Measurements from ENCODE around the gene WWOX. TPM values are rescaled to one million over a fixed set of nuclear protein-coding genes. Genes with fewer than 3 reads are reported as not detected.

Gene WWOX
- total and polyA plus RNA-seq, 2 donors: 15.4 to 23.9 TPM

DNA sequence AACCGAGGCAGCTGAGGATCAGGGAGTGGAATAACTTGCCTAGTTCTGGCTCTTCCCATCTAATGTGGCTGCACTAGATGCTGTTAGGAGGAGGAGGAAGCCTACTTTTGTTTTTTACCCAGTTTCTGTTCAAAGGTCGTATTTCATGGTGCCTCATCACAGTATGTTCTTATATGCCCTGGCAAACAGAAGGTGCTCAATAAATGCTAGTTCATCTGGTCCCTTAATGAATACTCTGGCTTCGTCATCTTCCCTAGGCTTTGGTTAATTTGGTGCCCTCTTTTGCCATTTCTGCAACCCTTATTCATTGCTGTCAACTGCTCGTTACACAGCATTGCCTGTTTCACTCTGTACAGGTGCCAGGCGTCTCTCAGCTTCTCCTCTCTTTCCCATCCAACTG is 151.7 kb downstream of the WWOX start:
- Histone ChIP-seq H3K27ac (ENCODE audit: low read depth in 1 of 2, low read length in 1 of 2) (no peak overlapping the region), H3K4me3 (ENCODE audit: low read length in 2 of 2) (no peak overlapping the region), H3K36me3 (ENCODE audit: control insufficient read depth in 2 of 2, insufficient read depth in 2 of 2, low read length in 1 of 2) (no peaks in the 10 kb centered on the region), H3K4me1 (ENCODE audit: control insufficient read depth in 2 of 2, insufficient read depth in 2 of 2, low read length in 2 of 2) (no peaks in the 10 kb centered on the region), H3K9me3 (ENCODE audit: control insufficient read depth in 2 of 2, insufficient read depth in 1 of 2, low read length in 1 of 2) (no peaks in the 10 kb centered on the region), H3K27me3 (ENCODE audit: control insufficient read depth in 2 of 2, insufficient read depth in 1 of 2, low read length in 1 of 2) (no peaks in the 10 kb centered on the region)
- WGBS: 98% methylated on average over 5 of the region's 5 CpGs
- no peak for DNase-seq (ENCODE audit: low read depth in 6 of 9, low spot score in 9 of 9)

- Histone ChIP-seq H3K27me3 (ENCODE audit: control insufficient read depth in 2 of 2, insufficient read depth in 1 of 2, low read length in 1 of 2) (no peaks in the 10 kb centered on the region), H3K4me1 (ENCODE audit: control insufficient read depth in 2 of 2, insufficient read depth in 2 of 2, low read length in 2 of 2) (no peaks in the 10 kb centered on the region), H3K4me3 (ENCODE audit: low read length in 2 of 2) (no peak overlapping the region), H3K27ac (ENCODE audit: low read depth in 1 of 2, low read length in 1 of 2) (no peak overlapping the region), H3K36me3 (ENCODE audit: control insufficient read depth in 2 of 2, insufficient read depth in 2 of 2, low read length in 1 of 2) (no peaks in the 10 kb centered on the region), H3K9me3 (ENCODE audit: control insufficient read depth in 2 of 2, insufficient read depth in 1 of 2, low read length in 1 of 2) (no peaks in the 10 kb centered on the region)
- no peak for DNase-seq (ENCODE audit: low read depth in 6 of 9, low spot score in 9 of 9)
- 98% methylated on average over 5 of the region's 5 CpGs for WGBS
These were observed 153.3 kb downstream of the WWOX start for GRCh38 chr16:78252757-78253156.

GRCh38 chr16:78254841-78255240 is 155.4 kb downstream of the WWOX start:
- Histone ChIP-seq H3K9me3 (ENCODE audit: control insufficient read depth in 2 of 2, insufficient read depth in 1 of 2, low read length in 1 of 2) (no peaks in the 10 kb centered on the region), H3K27me3 (ENCODE audit: control insufficient read depth in 2 of 2, insufficient read depth in 1 of 2, low read length in 1 of 2) (no peaks in the 10 kb centered on the region), H3K4me3 (ENCODE audit: low read length in 2 of 2) (no peak overlapping the region), H3K4me1 (ENCODE audit: control insufficient read depth in 2 of 2, insufficient read depth in 2 of 2, low read length in 2 of 2) (no peaks in the 10 kb centered on the region), H3K36me3 (ENCODE audit: control insufficient read depth in 2 of 2, insufficient read depth in 2 of 2, low read length in 1 of 2) (no peaks in the 10 kb centered on the region), H3K27ac (ENCODE audit: low read depth in 1 of 2, low read length in 1 of 2) (no peak overlapping the region)
- 97% methylated on average over 1 of the region's 1 CpG for WGBS
- DNase-seq (ENCODE audit: low read depth in 6 of 9, low spot score in 9 of 9): no peak

DNA sequence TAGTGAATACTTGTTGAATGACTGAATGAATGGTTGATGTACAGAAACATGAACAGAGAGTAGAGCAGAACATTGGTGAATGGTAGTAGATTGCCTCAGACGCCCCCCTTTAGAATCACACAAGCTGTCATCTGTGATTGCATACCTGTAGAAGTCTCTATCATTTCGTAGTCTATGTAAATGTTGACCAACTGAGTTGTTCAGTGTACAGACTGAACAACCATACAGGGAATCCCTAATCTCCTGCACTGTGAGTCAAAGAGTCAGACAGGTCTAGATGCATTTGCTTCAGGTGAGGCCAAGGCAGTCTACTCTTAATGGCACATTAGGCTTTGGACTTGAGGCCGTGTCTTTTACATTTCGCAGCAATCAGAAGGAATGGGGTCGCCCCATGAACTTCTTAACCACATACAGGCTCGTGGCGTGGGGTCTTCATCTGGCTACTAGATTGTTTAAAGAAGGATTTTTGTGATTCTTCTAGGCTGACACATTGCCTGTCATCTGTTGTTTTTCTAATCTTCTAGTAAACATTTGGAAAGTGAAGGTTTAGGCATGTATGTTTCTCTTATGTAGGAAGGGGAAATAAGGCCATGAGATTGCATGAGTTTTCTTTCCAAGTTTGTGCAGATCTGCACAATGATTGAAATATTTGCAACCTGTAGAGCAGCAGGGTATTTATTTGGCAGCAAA is 157.4 kb downstream of the WWOX start:
- Histone ChIP-seq H3K4me1 (ENCODE audit: control insufficient read depth in 2 of 2, insufficient read depth in 2 of 2, low read length in 2 of 2) (no peaks in the 10 kb centered on the region), H3K9me3 (ENCODE audit: control insufficient read depth in 2 of 2, insufficient read depth in 1 of 2, low read length in 1 of 2) (no peaks in the 10 kb centered on the region), H3K36me3 (ENCODE audit: control insufficient read depth in 2 of 2, insufficient read depth in 2 of 2, low read length in 1 of 2) (no peaks in the 10 kb centered on the region), H3K27me3 (ENCODE audit: control insufficient read depth in 2 of 2, insufficient read depth in 1 of 2, low read length in 1 of 2) (no peaks in the 10 kb centered on the region), H3K4me3 (ENCODE audit: low read length in 2 of 2) (no peak overlapping the region), H3K27ac (ENCODE audit: low read depth in 1 of 2, low read length in 1 of 2) (no peak overlapping the region)
- DNase-seq (ENCODE audit: low read depth in 6 of 9, low spot score in 9 of 9): no peak
- 98% methylated on average over 7 of the region's 7 CpGs for WGBS

DNA sequence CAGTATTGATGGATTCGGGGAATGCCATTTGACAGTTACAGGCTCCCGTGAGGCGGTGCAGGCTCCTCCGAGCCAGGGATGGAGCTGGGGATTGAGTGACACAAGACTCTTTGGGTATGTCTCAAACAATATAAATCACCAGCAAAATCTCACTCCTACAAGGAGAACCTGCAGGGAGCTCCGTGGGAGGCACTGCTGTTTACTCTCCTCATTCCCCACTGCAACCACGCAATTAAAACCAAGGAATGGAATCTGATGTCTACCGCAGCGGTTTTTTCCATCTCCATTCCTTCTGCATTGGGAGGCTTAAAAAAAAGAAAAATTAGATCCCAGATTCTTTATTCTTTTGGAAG is 157.9 kb downstream of the WWOX start:
- Histone ChIP-seq H3K27me3 (ENCODE audit: control insufficient read depth in 2 of 2, insufficient read depth in 1 of 2, low read length in 1 of 2) (no peaks in the 10 kb centered on the region), H3K4me1 (ENCODE audit: control insufficient read depth in 2 of 2, insufficient read depth in 2 of 2, low read length in 2 of 2) (no peaks in the 10 kb centered on the region), H3K4me3 (ENCODE audit: low read length in 2 of 2) (no peak overlapping the region), H3K27ac (ENCODE audit: low read depth in 1 of 2, low read length in 1 of 2) (no peak overlapping the region), H3K9me3 (ENCODE audit: control insufficient read depth in 2 of 2, insufficient read depth in 1 of 2, low read length in 1 of 2) (no peaks in the 10 kb centered on the region), H3K36me3 (ENCODE audit: control insufficient read depth in 2 of 2, insufficient read depth in 2 of 2, low read length in 1 of 2) (no peaks in the 10 kb centered on the region)
- no peak for DNase-seq (ENCODE audit: low read depth in 6 of 9, low spot score in 9 of 9)
- WGBS: 94% methylated on average over 8 of the region's 8 CpGs

- no peak for DNase-seq (ENCODE audit: low read depth in 6 of 9, low spot score in 9 of 9)
- Histone ChIP-seq H3K27ac (ENCODE audit: low read depth in 1 of 2, low read length in 1 of 2) (no peak overlapping the region), H3K36me3 (ENCODE audit: control insufficient read depth in 2 of 2, insufficient read depth in 2 of 2, low read length in 1 of 2) (no peaks in the 10 kb centered on the region), H3K4me1 (ENCODE audit: control insufficient read depth in 2 of 2, insufficient read depth in 2 of 2, low read length in 2 of 2) (no peaks in the 10 kb centered on the region), H3K27me3 (ENCODE audit: control insufficient read depth in 2 of 2, insufficient read depth in 1 of 2, low read length in 1 of 2) (no peaks in the 10 kb centered on the region), H3K9me3 (ENCODE audit: control insufficient read depth in 2 of 2, insufficient read depth in 1 of 2, low read length in 1 of 2) (no peaks in the 10 kb centered on the region), H3K4me3 (ENCODE audit: low read length in 2 of 2) (no peak overlapping the region)
- WGBS: 88% methylated on average over 9 of the region's 9 CpGs
These were observed 159.1 kb downstream of the WWOX start for GRCh38 chr16:78258375-78259065.

GRCh38 chr16:78259873-78260272 is 160.4 kb downstream of the WWOX start:
- no peaks in the 10 kb centered on the region for H3K36me3 ChIP-seq (ENCODE audit: control insufficient read depth in 2 of 2, insufficient read depth in 2 of 2, low read length in 1 of 2)
- no peaks in the 10 kb centered on the region for H3K27me3 ChIP-seq (ENCODE audit: control insufficient read depth in 2 of 2, insufficient read depth in 1 of 2, low read length in 1 of 2)
- no peaks in the 10 kb centered on the region for H3K4me1 ChIP-seq (ENCODE audit: control insufficient read depth in 2 of 2, insufficient read depth in 2 of 2, low read length in 2 of 2)
- no peak overlapping the region for H3K4me3 ChIP-seq (ENCODE audit: low read length in 2 of 2)
- no peak overlapping the region for H3K27ac ChIP-seq (ENCODE audit: low read depth in 1 of 2, low read length in 1 of 2)
- 75% methylated on average over 5 of the region's 5 CpGs for WGBS
- H3K9me3 ChIP-seq (ENCODE audit: control insufficient read depth in 2 of 2, insufficient read depth in 1 of 2, low read length in 1 of 2): no peaks in the 10 kb centered on the region
- DNase-seq (ENCODE audit: low read depth in 6 of 9, low spot score in 9 of 9): no peak

- H3K27me3 ChIP-seq (ENCODE audit: control insufficient read depth in 2 of 2, insufficient read depth in 1 of 2, low read length in 1 of 2): no peaks in the 10 kb centered on the region
These were observed 165.2 kb downstream of the WWOX start for GRCh38 chr16:78264642-78265041.

DNA sequence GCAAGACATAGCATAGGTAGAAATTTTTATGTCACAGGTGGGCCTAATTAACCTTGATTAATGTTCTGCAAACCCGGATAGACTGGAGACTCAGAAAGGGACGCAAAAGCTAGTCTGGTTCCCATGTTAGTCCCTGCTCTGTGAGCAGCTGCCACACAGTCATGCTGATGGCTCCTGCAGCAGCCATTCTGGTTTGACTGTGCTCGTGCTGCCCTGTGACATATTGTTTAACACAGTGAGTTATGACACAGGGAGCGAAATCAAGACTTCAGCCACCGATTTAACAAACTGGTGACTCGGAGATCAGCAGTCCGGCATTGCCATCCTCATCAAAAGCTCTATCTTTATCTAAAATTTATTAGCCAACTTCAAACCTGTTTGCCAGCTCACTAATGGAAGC is 169.8 kb downstream of the WWOX start:
- Histone ChIP-seq H3K27ac (ENCODE audit: low read depth in 1 of 2, low read length in 1 of 2) (no peak overlapping the region), H3K4me1 (ENCODE audit: control insufficient read depth in 2 of 2, insufficient read depth in 2 of 2, low read length in 2 of 2) (no peaks in the 10 kb centered on the region), H3K9me3 (ENCODE audit: control insufficient read depth in 2 of 2, insufficient read depth in 1 of 2, low read length in 1 of 2) (no peaks in the 10 kb centered on the region), H3K36me3 (ENCODE audit: control insufficient read depth in 2 of 2, insufficient read depth in 2 of 2, low read length in 1 of 2) (no peaks in the 10 kb centered on the region), H3K4me3 (ENCODE audit: low read length in 2 of 2) (no peak overlapping the region), H3K27me3 (ENCODE audit: control insufficient read depth in 2 of 2, insufficient read depth in 1 of 2, low read length in 1 of 2) (no peaks in the 10 kb centered on the region)
- 97% methylated on average over 7 of the region's 7 CpGs for WGBS
- DNase-seq (ENCODE audit: low read depth in 6 of 9, low spot score in 9 of 9): no peak

More at GRCh38 chr16:78264642-78265041, 165.2 kb downstream of the WWOX start:
- no peaks in the 10 kb centered on the region for H3K9me3 ChIP-seq (ENCODE audit: control insufficient read depth in 2 of 2, insufficient read depth in 1 of 2, low read length in 1 of 2)
- WGBS: 99% methylated on average over 6 of the region's 6 CpGs
- H3K4me3 ChIP-seq (ENCODE audit: low read length in 2 of 2): no peak overlapping the region
- H3K4me1 ChIP-seq (ENCODE audit: control insufficient read depth in 2 of 2, insufficient read depth in 2 of 2, low read length in 2 of 2): no peaks in the 10 kb centered on the region
- no peak for DNase-seq (ENCODE audit: low read depth in 6 of 9, low spot score in 9 of 9)
- H3K36me3 ChIP-seq (ENCODE audit: control insufficient read depth in 2 of 2, insufficient read depth in 2 of 2, low read length in 1 of 2): no peaks in the 10 kb centered on the region
- H3K27ac ChIP-seq (ENCODE audit: low read depth in 1 of 2, low read length in 1 of 2): no peak overlapping the region
